HCT116 (cell line): ENCODE measurements around the gene ABCG5. TPM values are rescaled to one million over a fixed set of nuclear protein-coding genes. Genes with fewer than 3 reads are reported as not detected.

Experiments used
- ATAC-seq: fragments of 200-7000 bp; cut with Tn5 transposase; 2 replicates; pipeline ENCODE4 v1.9.1; 2020; ENCODE audit warnings: mild to moderate bottlenecking, moderate library complexity
- BruUV-seq: library from RNA; stranded (reverse); fragments of 400-500 nt; replicated peaks from 2 replicates; lab custom pipeline; 2021; lab: Mats Ljungman, UMichigan
- CTCF ChIA-PET: fragments of 300-600 bp; sonication (Branson Sonifier 250); formaldehyde crosslinking; loops from one replicate; lab custom pipeline; 2021; ENCODE audit warnings: antibody characterized with exemption; lab: Charles Lee
- POLR2A ChIA-PET: fragments of 300-600, 350-600 bp; sonication (Branson Sonifier 250); formaldehyde crosslinking; loops from one replicate; lab custom pipeline; 2021; ENCODE audit warnings: antibody characterized with exemption; lab: Charles Lee
- RAD21 ChIA-PET, 2 experiments: fragments of 300-600 bp; sonication (Branson Sonifier 250); formaldehyde crosslinking; loops; one replicate each; lab custom pipeline; 2023; ENCODE audit warnings: low total read pairs in 2 of 2; ENCODE audit not compliant: uncharacterized antibody in 2 of 2, unreplicated experiment in 2 of 2, low non-redundant PET in 1 of 2; lab: Charles Lee
- DNase-seq: peaks from one replicate; pipeline ENCODE4 v3.0.0-alpha.2; 2010; ENCODE audit warnings: low read depth, low spot score
- H2AFZ ChIP-seq: fragments of 200-600 bp; shearing (Covaris generic), sonication (generic); 2 replicates; pipeline ENCODE4 v1.6.1; 2017; ENCODE audit warnings: low read depth, mixed run types, mixed read lengths, antibody characterized with exemption, low read length; ENCODE audit not compliant: poor library complexity, severe bottlenecking
- H3K27ac ChIP-seq: 2 replicates; pipeline ENCODE4 v1.5.1; 2012; ENCODE audit warnings: low read depth, low read length
- H3K27me3 ChIP-seq: fragments of 200-600 bp; sonication (generic); 2 replicates; pipeline ENCODE4 v1.6.1; 2016; ENCODE audit warnings: mixed run types, low read length, mixed read lengths; ENCODE audit not compliant: insufficient read depth
- H3K36me3 ChIP-seq, 2 experiments: fragments of 200-500 bp in 1 of 2; fragments of 200-600 bp in 1 of 2; sonication (Bioruptor generic) in 1 of 2; sonication (generic) in 1 of 2; 2 replicates each; pipeline versions ENCODE4 v1.5.1 to v1.6.1; 2014 to 2016; ENCODE audit warnings: low read length in 2 of 2, inconsistent platforms in 1 of 2, mixed read lengths in 1 of 2, mixed run types in 1 of 2; ENCODE audit not compliant: insufficient read depth in 2 of 2, control insufficient read depth in 1 of 2
- H3K4me1 ChIP-seq, 2 experiments: fragments of 200-600 bp in 1 of 2; sonication (generic) in 1 of 2; 2 replicates each; pipeline versions ENCODE4 v1.5.1 to v1.6.1; 2012 to 2017; ENCODE audit warnings: low read length in 2 of 2, inconsistent platforms in 1 of 2, mild to moderate bottlenecking in 1 of 2, mixed read lengths in 1 of 2, mixed run types in 1 of 2, moderate library complexity in 1 of 2; ENCODE audit not compliant: insufficient read depth in 2 of 2, control insufficient read depth in 1 of 2
- H3K4me2 ChIP-seq: fragments of 200-600 bp; sonication (generic); 2 replicates; pipeline ENCODE4 v1.6.1; 2017; ENCODE audit warnings: mixed run types, low read length, mixed read lengths
- H3K4me3 ChIP-seq, 2 experiments: fragments of 200-600 bp in 1 of 2; sonication (generic) in 1 of 2; replicated peaks in 1 of 2; 2 replicates each; pipeline ENCODE4 v1.5.1; 2011 to 2016; ENCODE audit warnings: low read length in 2 of 2, control low read depth in 1 of 2, low read depth in 1 of 2, mild to moderate bottlenecking in 1 of 2, mixed read lengths in 1 of 2, mixed run types in 1 of 2
- H3K79me2 ChIP-seq: fragments of 200-600 bp; sonication (generic); 2 replicates; pipeline ENCODE4 v1.6.1; 2017; ENCODE audit warnings: mild to moderate bottlenecking, mixed run types, low read length, moderate library complexity, mixed read lengths; ENCODE audit not compliant: insufficient read depth
- H3K9ac ChIP-seq: fragments of 200-600 bp; sonication (generic); 2 replicates; pipeline ENCODE4 v1.6.1; 2016; ENCODE audit warnings: low read length, mixed read lengths
- H3K9me2 ChIP-seq: fragments of 200-600 bp; sonication (generic), shearing (Covaris generic); 2 replicates; pipeline ENCODE4 v1.6.1; 2017; ENCODE audit warnings: mixed run types, mild to moderate bottlenecking, moderate library complexity; ENCODE audit not compliant: insufficient read depth
- H3K9me3 ChIP-seq, 2 experiments: fragments of 200-500 bp in 1 of 2; fragments of 200-600 bp in 1 of 2; sonication (Bioruptor generic) in 1 of 2; sonication (generic) in 1 of 2; 2 replicates each; pipeline ENCODE4 v1.6.1; 2014 to 2017; ENCODE audit warnings: low read length in 2 of 2, mixed read lengths in 2 of 2, inconsistent platforms in 1 of 2, low read depth in 1 of 2, mild to moderate bottlenecking in 1 of 2, mixed run types in 1 of 2, moderate library complexity in 1 of 2; ENCODE audit not compliant: control insufficient read depth in 1 of 2, insufficient read depth in 1 of 2
- H4K20me1 ChIP-seq: fragments of 200-600 bp; sonication (generic), shearing (Covaris generic); 2 replicates; pipeline ENCODE4 v1.6.1; 2017; ENCODE audit warnings: mixed run types, mild to moderate bottlenecking, moderate library complexity; ENCODE audit not compliant: insufficient read depth
- CBX3 ChIP-seq: IDR thresholded peaks from 2 replicates; pipeline ENCODE4 v1.6.1; 2012; ENCODE audit warnings: low read depth
- CTCF ChIP-seq, 3 experiments: fragments of 200-600 bp in 1 of 3; sonication (generic) in 1 of 3; IDR thresholded peaks in 2 of 3; conservative IDR thresholded peaks in 1 of 3; 2 replicates each; pipeline ENCODE4 v1.5.1; 2012 to 2017; ENCODE audit warnings: low read depth in 2 of 3, low read length in 2 of 3, antibody characterized with exemption in 1 of 3, borderline replicate concordance in 1 of 3, control low read depth in 1 of 3, mild to moderate bottlenecking in 1 of 3, mixed read lengths in 1 of 3, mixed run types in 1 of 3, moderate library complexity in 1 of 3; ENCODE audit not compliant: insufficient read depth in 1 of 3
- EGR1 ChIP-seq: IDR thresholded peaks from 2 replicates; pipeline ENCODE4 v1.6.1; 2012; ENCODE audit warnings: low read depth
- ELF1 ChIP-seq: IDR thresholded peaks from 2 replicates; pipeline ENCODE4 v1.6.1; 2012; ENCODE audit warnings: low read depth, borderline replicate concordance
- EZH2phosphoT487 ChIP-seq: fragments of 200-600 bp; IDR thresholded peaks from 2 replicates; pipeline ENCODE4 v1.6.1; 2018; ENCODE audit warnings: antibody characterized with exemption, borderline replicate concordance
- POLR2A ChIP-seq: IDR thresholded peaks from 2 replicates; pipeline ENCODE4 v1.7.0; 2011; ENCODE audit warnings: borderline replicate concordance; ENCODE audit not compliant: insufficient read depth, insufficient read length; ENCODE audit errors: extremely low read depth
- POLR2AphosphoS5 ChIP-seq: IDR thresholded peaks from 2 replicates; pipeline ENCODE4 v1.6.1; 2011; ENCODE audit warnings: mild to moderate bottlenecking, low read depth, low read length, moderate library complexity
- SIN3A ChIP-seq: IDR thresholded peaks from 2 replicates; pipeline ENCODE4 v1.6.1; 2012; ENCODE audit warnings: low read depth
- ZBTB33 ChIP-seq: IDR thresholded peaks from 2 replicates; pipeline ENCODE4 v1.6.1; 2011; ENCODE audit warnings: mild to moderate bottlenecking, low read length, moderate library complexity; ENCODE audit not compliant: insufficient replicate concordance; ENCODE audit errors: extremely low read depth
- ZFX ChIP-seq: fragments of 450-650 bp; IDR thresholded peaks from 2 replicates; pipeline ENCODE4 v1.6.1; 2017
- intact Hi-C: fragments of 100-400 bp; cut with micrococcal nuclease; formaldehyde crosslinking; loops from 2 replicates; pipeline ENCODE4 v1.10.0; 2022
- total RNA-seq: library from RNA; stranded (reverse); gene quantifications from one replicate; pipeline ENCODE4 v1.2.1, GENCODE V29; 2021; ENCODE audit not compliant: unreplicated experiment

ABCG5 gene
- total RNA-seq, 1 experiment from 2014 or later = not detected

GRCh38 chr2:43837033-43837432 lies 1.6 kb downstream of the ABCG5 start:
- H3K9me2 ChIP-seq = no peaks in the 10 kb centered on the region
- no peak overlapping the region for H3K9ac ChIP-seq
- H3K4me2 ChIP-seq = no peak overlapping the region
- no peaks in the 10 kb centered on the region for H3K36me3 ChIP-seq
- DNase-seq = no peak
- POLR2A ChIA-PET = no interaction called here
- ATAC-seq = no peak
- no peak overlapping the region for H2AFZ ChIP-seq
- BruUV-seq = no TSS peak
- H3K27ac ChIP-seq = no peak overlapping the region
- H3K4me1 ChIP-seq = no peaks in the 10 kb centered on the region
- intact Hi-C loops = no loop called here
- H4K20me1 ChIP-seq = no peaks in the 10 kb centered on the region
- H3K27me3 ChIP-seq = no peaks in the 10 kb centered on the region
- TF ChIP-seq EZH2phosphoT487 = no peak
- TF ChIP-seq POLR2AphosphoS5 = no peak
- no peak for TF ChIP-seq EGR1
- TF ChIP-seq ELF1 = no peak
- no peak for TF ChIP-seq CBX3
- TF ChIP-seq ZFX = no peak
- TF ChIP-seq ZBTB33 = no peak
- TF ChIP-seq POLR2A = no peak
- TF ChIP-seq SIN3A = no peak
- no peak for TF ChIP-seq CTCF (IDR thresholded peaks at IDR 0.05 in 2 of 3, conservative IDR thresholded peaks at IDR 0.05 in 1 of 3; ENCODE audit: borderline replicate concordance in 1 of 3, insufficient read depth in 1 of 3, low read depth in 2 of 3, low read length in 2 of 3)
- TF ChIP-seq, all 23 proteins: peak for 0
- Histone ChIP-seq H3K79me2 (no peaks in the 10 kb centered on the region), H3K9me3 (no peaks in the 10 kb centered on the region), H3K4me3 (no peak overlapping the region)
- CTCF ChIA-PET = no interaction called here
- RAD21 ChIA-PET = no interaction called here
